ENCODE data around the gene GATB. TPM values are rescaled to one million over a fixed set of nuclear protein-coding genes. Genes with fewer than 3 reads are reported as not detected.
"Not testable (repeated sequence)": the region's sequence is repeated elsewhere in the genome, so short reads cannot be mapped to it uniquely, and the experiment has no call there.

Gene GATB
- total RNA-seq, 1 donor from 2014 or later: 24.5 TPM

- H3K4me3 Mint-ChIP-seq (ENCODE audit: unreplicated experiment): no peak overlapping the region
- peaks cover 39% of the 10 kb centered on the region for H3K4me1 Mint-ChIP-seq (ENCODE audit: low read depth, unreplicated experiment)
Measured at GRCh38 chr4:151743128-151743854, 17.5 kb downstream of the GATB start.

GRCh38 chr4:151738720-151739517 lies 21.9 kb downstream of the GATB start:
- TF ChIP-seq CTCF (IDR thresholded peaks at IDR 0.05; ENCODE audit: partially characterized antibody, unreplicated experiment): no peak

More at GRCh38 chr4:151743128-151743854, 17.5 kb downstream of the GATB start:
- peaks cover 2% of the 10 kb centered on the region for H3K36me3 Mint-ChIP-seq (ENCODE audit: unreplicated experiment)
- H3K9me3 Mint-ChIP-seq (ENCODE audit: unreplicated experiment): peaks cover 5% of the 10 kb centered on the region
- TF ChIP-seq CTCF (IDR thresholded peaks at IDR 0.05; ENCODE audit: partially characterized antibody, unreplicated experiment): no peak
- DNase-seq: no peak
- H3K27ac Mint-ChIP-seq (ENCODE audit: unreplicated experiment): peak overlapping the region; percentile 52
- H3K27me3 Mint-ChIP-seq (ENCODE audit: unreplicated experiment): peaks cover 5% of the 10 kb centered on the region

GRCh38 chr4:151736852-151737251 lies 24.0 kb downstream of the GATB start:
- Mint-ChIP-seq H3K9me3 (ENCODE audit: unreplicated experiment) (peaks cover 17% of the 10 kb centered on the region), H3K4me1 (ENCODE audit: low read depth, unreplicated experiment) (peaks cover 25% of the 10 kb centered on the region), H3K36me3 (ENCODE audit: unreplicated experiment) (peaks cover 19% of the 10 kb centered on the region)
- not testable (repeated sequence) for H3K27me3 Mint-ChIP-seq (ENCODE audit: unreplicated experiment); DNase-seq; H3K27ac Mint-ChIP-seq (ENCODE audit: unreplicated experiment); H3K4me3 Mint-ChIP-seq (ENCODE audit: unreplicated experiment)

More at GRCh38 chr4:151738720-151739517, 21.9 kb downstream of the GATB start:
- peaks cover 19% of the 10 kb centered on the region for H3K36me3 Mint-ChIP-seq (ENCODE audit: unreplicated experiment)
- no peak overlapping the region for H3K27ac Mint-ChIP-seq (ENCODE audit: unreplicated experiment)
- H3K9me3 Mint-ChIP-seq (ENCODE audit: unreplicated experiment): peaks cover 14% of the 10 kb centered on the region
- peaks cover 17% of the 10 kb centered on the region for H3K4me1 Mint-ChIP-seq (ENCODE audit: low read depth, unreplicated experiment)
- no peak overlapping the region for H3K4me3 Mint-ChIP-seq (ENCODE audit: unreplicated experiment)
- DNase-seq: no peak
- peaks cover 2% of the 10 kb centered on the region for H3K27me3 Mint-ChIP-seq (ENCODE audit: unreplicated experiment)

- H3K36me3 Mint-ChIP-seq (ENCODE audit: unreplicated experiment): peaks cover 19% of the 10 kb centered on the region
- H3K27ac Mint-ChIP-seq (ENCODE audit: unreplicated experiment): no peak overlapping the region
- TF ChIP-seq CTCF (IDR thresholded peaks at IDR 0.05; ENCODE audit: partially characterized antibody, unreplicated experiment): no peak
- no peak for DNase-seq
- H3K4me1 Mint-ChIP-seq (ENCODE audit: low read depth, unreplicated experiment): peaks cover 20% of the 10 kb centered on the region
- H3K27me3 Mint-ChIP-seq (ENCODE audit: unreplicated experiment): peaks cover 2% of the 10 kb centered on the region
- H3K9me3 Mint-ChIP-seq (ENCODE audit: unreplicated experiment): peaks cover 17% of the 10 kb centered on the region
- H3K4me3 Mint-ChIP-seq (ENCODE audit: unreplicated experiment): no peak overlapping the region
Measured at GRCh38 chr4:151736361-151736760, 24.4 kb downstream of the GATB start.

- H3K27me3 Mint-ChIP-seq (ENCODE audit: unreplicated experiment); H3K4me3 Mint-ChIP-seq (ENCODE audit: unreplicated experiment): not testable (repeated sequence)
- peaks cover 31% of the 10 kb centered on the region for H3K4me1 Mint-ChIP-seq (ENCODE audit: low read depth, unreplicated experiment)
Measured at GRCh38 chr4:151731670-151732069, 29.1 kb downstream of the GATB start.

More at GRCh38 chr4:151731670-151732069, 29.1 kb downstream of the GATB start:
- Mint-ChIP-seq H3K36me3 (ENCODE audit: unreplicated experiment) (peaks cover 12% of the 10 kb centered on the region), H3K9me3 (ENCODE audit: unreplicated experiment) (peaks cover 14% of the 10 kb centered on the region), H3K27ac (ENCODE audit: unreplicated experiment) (peak overlapping the region; percentile 10)
- not testable (repeated sequence) for DNase-seq

Measured in glutamatergic neuron (in vitro differentiated cells).